HG03139 (cell line): ENCODE results near the gene SMC1A.
"Not testable (repeated sequence)": the region's sequence is repeated elsewhere in the genome, so short reads cannot be mapped to it uniquely, and the experiment has no call there.

Source experiments
- ATAC-seq: cut with Tn5 transposase; IDR thresholded peaks from one replicate; pipeline ENCODE4 v1.9.1; 2021; ENCODE audit not compliant: unreplicated experiment

SMC1A gene

GRCh38 chrX:53422086-53422860, at the start of gene SMC1A:
SMC1A (minus strand) TSS chrX:53422654; CDS start chrX:53422600, 54 bp downstream.
- peak; percentile 96 for ATAC-seq

DNA sequence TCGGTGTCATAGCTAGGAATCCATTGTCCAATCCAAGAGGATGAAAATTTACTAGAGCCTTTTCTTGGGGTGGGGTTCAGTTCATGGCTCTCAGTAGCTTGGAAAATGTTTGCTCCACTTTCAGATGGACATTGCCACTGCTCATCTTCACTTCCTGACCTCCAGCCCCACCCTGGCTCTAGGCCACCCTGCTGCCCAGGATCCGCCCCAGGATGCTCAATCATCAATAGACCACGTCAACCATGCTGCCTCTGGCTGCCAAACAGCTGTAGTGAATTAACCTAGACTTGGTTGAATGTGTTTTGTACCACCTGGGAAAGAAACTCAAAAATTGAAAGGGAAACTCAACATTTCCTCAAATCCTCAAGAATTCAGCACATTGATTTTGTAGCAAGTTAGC, 48.9 kb upstream of the SMC1A start:
- ATAC-seq = no peak

GRCh38 chrX:53468659-53469058, 46.2 kb upstream of the SMC1A start:
- ATAC-seq = not testable (repeated sequence)

DNA sequence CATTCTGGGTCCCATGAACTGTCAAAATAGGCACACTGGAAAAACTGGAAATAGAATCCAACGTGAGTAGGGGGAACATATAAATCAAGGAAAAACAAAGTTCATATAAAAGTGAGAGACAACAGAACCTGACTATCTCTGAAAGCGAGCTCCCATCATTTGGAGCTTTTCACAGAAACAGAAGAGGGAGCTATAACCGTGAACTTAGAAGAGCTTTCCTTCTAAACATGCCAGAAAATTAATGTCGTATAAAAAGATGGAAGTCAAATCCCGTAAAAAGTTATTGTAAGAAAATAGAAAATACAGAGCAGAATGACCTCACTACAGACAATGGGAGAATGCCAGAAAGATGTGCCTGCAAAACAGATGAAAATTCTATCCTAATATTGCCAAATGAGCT, 35.6 kb upstream of the SMC1A start:
- no peak for ATAC-seq

DNA sequence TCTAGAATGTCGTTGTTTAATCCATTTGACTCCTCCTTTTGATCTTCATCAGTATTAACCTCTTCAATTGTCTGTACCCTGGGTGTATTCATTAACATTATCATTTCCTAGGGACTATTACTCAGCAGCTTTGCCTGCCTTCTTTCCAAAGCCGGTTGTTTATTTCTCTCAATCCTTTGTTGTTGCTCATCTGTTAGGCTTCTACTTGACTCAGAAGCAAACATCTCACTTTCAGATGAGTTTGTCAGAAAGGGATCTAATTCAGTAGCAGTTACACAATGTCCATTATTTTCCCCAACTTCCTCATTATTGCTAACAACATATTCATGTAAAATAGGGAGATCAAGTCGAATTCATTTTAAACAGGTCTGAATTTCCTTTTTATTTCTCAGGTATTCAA, 33.8 kb upstream of the SMC1A start:
- no peak for ATAC-seq

GRCh38 chrX:53452812-53453211, 30.4 kb upstream of the SMC1A start:
- no peak for ATAC-seq

DNA sequence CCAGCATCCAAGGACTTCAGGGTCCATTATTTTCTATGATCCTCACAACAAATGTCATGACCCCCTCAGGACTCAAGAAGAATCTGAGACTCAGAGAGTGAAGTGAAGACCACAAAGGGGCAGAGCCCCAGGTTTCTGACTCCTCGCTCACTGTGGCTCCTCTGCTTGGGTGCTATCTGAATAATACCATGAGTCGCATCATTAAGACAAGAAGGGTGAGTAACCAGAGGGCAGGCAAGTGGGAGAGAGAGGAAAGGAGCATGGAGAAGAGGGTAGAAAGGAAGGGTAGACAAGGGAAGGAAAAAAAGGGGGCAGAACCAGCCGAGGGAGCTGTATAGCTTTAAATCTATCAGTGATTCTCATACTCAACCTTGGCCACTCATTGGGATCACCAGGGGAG, 27.2 kb upstream of the SMC1A start:
- ATAC-seq = no peak

GRCh38 chrX:53447441-53447840, 25.0 kb upstream of the SMC1A start:
- no peak for ATAC-seq

GRCh38 chrX:53445977-53446376, 23.5 kb upstream of the SMC1A start:
- ATAC-seq = no peak

GRCh38 chrX:53442322-53442631, 19.8 kb upstream of the SMC1A start:
- no peak for ATAC-seq

DNA sequence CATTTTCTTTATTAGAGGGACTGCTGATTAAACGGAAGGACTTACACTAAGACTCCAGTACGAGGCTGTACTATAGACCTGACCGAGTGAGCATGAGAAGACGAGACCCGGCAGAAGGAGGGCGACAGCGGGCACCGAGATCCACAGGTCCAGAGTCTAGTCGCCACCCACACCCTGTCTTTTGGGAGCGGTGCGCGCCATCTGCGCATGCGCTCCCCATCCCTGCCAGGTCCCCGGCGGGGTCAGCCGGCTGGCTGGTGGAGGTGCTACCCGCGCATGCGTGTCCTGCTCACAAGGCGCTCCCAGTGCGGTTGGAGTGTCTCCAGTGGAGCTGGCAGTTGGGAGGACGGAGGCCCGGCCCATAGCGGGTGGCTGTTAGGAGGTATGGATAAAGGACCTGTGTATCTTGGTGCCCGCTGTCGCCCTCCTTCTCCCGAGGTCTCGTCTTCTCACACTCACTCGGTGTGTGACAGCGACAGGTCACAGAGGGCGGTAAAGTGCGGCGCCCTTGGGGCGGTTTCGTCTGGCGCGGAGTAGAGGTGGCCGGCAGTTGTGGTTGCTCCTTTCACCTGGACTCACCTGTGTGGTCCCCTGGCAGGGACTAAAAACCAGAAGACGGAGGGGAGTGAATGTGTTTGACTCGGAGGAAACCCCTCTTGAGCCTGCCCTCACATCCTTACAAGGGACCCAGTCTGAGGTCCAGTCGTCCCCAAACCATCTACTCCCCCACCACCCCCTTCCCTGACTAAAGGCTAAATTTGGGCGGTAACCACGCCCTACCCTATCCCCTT, 19.3 kb upstream of the SMC1A start:
- ATAC-seq = peak; percentile 52

DNA sequence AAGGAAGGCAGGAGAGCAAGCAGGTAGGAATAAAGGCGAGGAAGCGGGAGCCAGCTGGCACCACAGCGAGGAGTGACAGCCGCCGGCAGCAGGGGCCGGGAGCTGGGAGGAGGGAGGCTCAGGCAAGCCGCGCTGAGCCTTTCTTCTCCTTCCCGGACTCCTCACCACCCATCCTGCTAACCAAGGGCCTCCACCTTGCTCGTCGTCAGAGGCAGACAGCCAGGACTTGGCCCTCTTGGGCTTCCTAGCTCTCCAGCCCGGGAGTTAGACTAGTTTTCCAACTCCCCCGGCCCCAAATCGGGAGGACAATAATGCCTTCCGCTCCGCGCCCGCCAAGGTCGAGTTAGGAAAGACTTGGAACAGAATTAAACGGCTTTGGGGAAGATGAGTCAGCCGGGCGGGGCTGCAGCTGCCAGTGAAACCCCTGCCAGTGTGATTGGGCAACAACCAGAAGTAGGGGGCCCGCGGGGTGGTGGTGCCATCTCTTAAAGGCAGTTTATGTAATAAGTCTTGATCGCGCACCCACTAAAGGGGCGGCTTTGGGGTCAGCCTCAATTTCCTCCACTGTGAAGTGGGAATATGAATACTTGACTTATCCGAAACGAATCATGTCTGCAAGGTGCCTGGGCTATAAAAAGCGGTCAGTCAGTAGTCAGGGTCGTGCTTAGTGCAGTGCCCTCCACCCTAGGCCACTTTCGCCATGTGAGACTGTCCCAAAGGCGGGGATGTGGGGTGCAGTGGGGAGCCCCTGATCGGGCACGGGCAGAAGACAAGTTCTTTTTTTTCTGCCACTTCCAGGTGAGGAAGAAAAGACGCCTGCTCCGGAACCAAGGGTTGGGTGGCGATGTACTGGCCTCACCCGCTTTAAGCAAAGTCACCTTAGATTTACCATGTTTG, 18.4 kb upstream of the SMC1A start:
- no peak for ATAC-seq

GRCh38 chrX:53440101-53440500, 17.6 kb upstream of the SMC1A start:
- no peak for ATAC-seq

DNA sequence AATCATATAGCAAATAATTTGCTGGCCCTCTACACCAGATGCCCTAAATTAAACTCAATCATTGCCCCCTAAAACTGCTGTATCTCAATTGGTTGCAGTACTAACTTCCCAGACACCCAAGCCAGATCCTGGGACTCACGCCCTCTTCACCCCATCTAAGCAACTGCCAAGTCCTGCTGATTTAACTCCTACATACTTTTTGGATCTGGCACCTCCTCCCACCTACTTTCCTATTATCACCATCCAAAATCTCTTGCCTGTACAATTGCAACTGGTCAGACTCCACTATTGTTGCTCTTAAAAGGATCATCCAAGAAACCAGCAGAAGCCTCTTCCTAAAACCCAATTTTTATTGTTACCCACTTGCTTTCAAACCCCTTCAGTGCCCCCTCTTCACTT, 16.4 kb upstream of the SMC1A start:
- no peak for ATAC-seq

GRCh38 chrX:53438174-53438831, 15.8 kb upstream of the SMC1A start:
- no peak for ATAC-seq

GRCh38 chrX:53437206-53437605, 14.8 kb upstream of the SMC1A start:
- no peak for ATAC-seq

DNA sequence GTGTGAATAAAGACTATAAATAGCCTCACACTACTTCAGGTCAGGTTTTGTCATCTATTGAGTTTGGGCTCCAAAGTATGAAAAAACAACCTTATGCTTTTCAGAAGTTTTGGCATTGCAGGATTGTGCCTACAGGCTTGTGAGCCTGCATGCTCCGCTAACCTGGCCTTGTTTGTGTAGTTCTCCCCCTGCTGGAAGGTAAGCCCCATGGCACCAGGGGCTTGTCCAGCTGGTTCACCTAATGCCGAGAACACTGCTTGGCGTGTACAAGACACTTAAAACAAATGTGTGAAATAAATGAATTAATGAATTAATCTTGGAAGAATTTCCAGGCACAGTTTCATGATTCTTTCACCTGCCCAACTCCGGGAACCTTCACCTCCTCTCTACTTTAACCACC, 13.5 kb upstream of the SMC1A start:
- ATAC-seq = no peak

DNA sequence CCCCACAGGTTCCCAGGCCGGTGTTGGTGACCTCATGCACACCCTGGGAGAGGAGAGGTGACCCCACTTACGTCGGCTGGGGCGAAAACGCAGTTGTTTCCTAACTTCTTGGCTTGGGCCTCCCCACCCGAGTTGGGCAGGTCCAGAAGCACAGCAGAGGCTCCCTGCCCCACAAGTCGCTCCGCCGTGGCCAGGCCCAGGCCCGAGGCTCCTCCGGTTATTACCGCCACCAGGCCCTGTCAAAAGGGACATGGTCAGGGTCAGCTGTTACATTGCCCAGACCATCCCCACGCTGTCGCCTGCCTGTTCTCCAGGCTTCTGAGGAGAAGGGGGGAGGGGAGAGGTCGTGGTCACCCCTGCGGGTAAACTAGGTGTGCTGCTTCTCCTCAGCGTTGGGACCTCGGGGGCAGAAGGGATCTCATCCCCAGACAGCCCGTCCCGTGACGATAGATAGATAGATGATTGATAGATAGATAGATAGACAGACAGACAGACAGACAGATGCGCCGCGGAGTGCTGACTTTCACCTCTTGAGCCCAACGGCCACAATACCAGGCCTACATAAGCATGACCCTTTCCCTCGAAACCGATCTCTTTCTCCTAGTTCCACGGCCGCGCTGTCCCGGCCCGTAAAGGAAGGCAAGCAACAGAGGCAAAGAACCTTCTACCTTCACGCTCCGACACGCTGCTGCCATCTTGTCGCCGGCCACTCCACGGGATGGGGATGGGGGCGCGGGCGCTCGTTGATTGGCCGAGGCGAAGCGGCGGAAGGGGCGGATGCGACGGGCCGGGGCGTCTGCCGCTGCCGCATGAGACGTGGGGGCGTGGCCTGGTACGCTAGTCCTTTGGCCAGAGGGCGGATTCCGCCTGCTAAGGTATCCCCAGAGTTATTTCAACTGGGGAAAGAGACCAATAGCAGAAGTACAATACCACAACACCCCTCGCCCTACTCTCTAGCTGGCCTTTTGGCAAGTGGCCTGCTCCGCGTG, 11.5 kb upstream of the SMC1A start, which contains the start of gene HSD17B10:
TSS of gene HSD17B10 (minus strand) at position 720 of the 989 bp plus-strand sequence. CDS start at position 695, 25 bp downstream.
- ATAC-seq = peak; percentile 91

- ATAC-seq = no peak
Measured at GRCh38 chrX:53430231-53430630, 7.8 kb upstream of the SMC1A start.

GRCh38 chrX:53429755-53430154, 7.3 kb upstream of the SMC1A start:
- no peak for ATAC-seq
